GM21360 (cell line): ENCODE results near the gene RASGRP2.

Experiments used
- ATAC-seq: cut with Tn5 transposase; IDR thresholded peaks from one replicate; pipeline ENCODE4 v1.9.1; 2021; ENCODE audit warnings: mild to moderate bottlenecking, moderate library complexity; ENCODE audit not compliant: unreplicated experiment

RASGRP2 gene

GRCh38 chr11:64771861-64772260 is 27.9 kb upstream of the RASGRP2 start:
- no peak for ATAC-seq

GRCh38 chr11:64770120-64770519 is 26.2 kb upstream of the RASGRP2 start:
- ATAC-seq = no peak

- no peak for ATAC-seq
Measured at GRCh38 chr11:64769283-64769682, 25.3 kb upstream of the RASGRP2 start.

GRCh38 chr11:64768300-64768694 is 24.4 kb upstream of the RASGRP2 start:
- ATAC-seq = no peak

- no peak for ATAC-seq
Measured at GRCh38 chr11:64767344-64768299, 23.7 kb upstream of the RASGRP2 start.

GRCh38 chr11:64766881-64767280 is 22.9 kb upstream of the RASGRP2 start:
- no peak for ATAC-seq

- ATAC-seq = no peak
Measured at GRCh38 chr11:64765851-64766665, 22.1 kb upstream of the RASGRP2 start.

GRCh38 chr11:64765291-64765850 is 21.4 kb upstream of the RASGRP2 start:
- no peak for ATAC-seq

- no peak for ATAC-seq
Measured at GRCh38 chr11:64764753-64765152, 20.8 kb upstream of the RASGRP2 start.

- ATAC-seq = no peak
Measured at GRCh38 chr11:64764040-64764611, 20.2 kb upstream of the RASGRP2 start.

- ATAC-seq = no peak
Measured at GRCh38 chr11:64763526-64764039, 19.6 kb upstream of the RASGRP2 start.

GRCh38 chr11:64762674-64763525 is 19.0 kb upstream of the RASGRP2 start:
- ATAC-seq = no peak

- no peak for ATAC-seq
Measured at GRCh38 chr11:64762277-64762673, 18.3 kb upstream of the RASGRP2 start.

- no peak for ATAC-seq
Measured at GRCh38 chr11:64760759-64761420, 16.9 kb upstream of the RASGRP2 start.

GRCh38 chr11:64759722-64760719 is 16.1 kb upstream of the RASGRP2 start, which contains the start of gene PYGM:
Gene PYGM (minus strand): TSS chr11:64759974. CDS start chr11:64759898, 76 bp downstream.
- ATAC-seq = no peak

GRCh38 chr11:64759131-64759721 is 15.3 kb upstream of the RASGRP2 start:
- no peak for ATAC-seq

GRCh38 chr11:64758330-64759079 is 14.6 kb upstream of the RASGRP2 start:
- ATAC-seq = no peak
